ENCODE measurements around the gene CSRNP3.

CSRNP3 gene

GRCh38 chr2:165434865-165435496 lies 34.5 kb upstream of the CSRNP3 start:
- Histone ChIP-seq H4K91ac (ENCODE audit: low read depth, low read length) (no peak overlapping the region), H3K27me3 (ENCODE audit: insufficient read depth, low read length) (no peaks in the 10 kb centered on the region), H2AFZ (ENCODE audit: insufficient read depth, low read length, poor library complexity) (no peak overlapping the region), H3K36me3 (ENCODE audit: control insufficient read depth in 1 of 2, insufficient read depth in 2 of 2, low read length in 2 of 2) (no peaks in the 10 kb centered on the region), H2BK5ac (ENCODE audit: low read depth, low read length, poor library complexity) (no peak overlapping the region), H3K9ac (ENCODE audit: low read length) (no peak overlapping the region), H3K4ac (ENCODE audit: low read depth, low read length) (no peak overlapping the region), H3K27ac (ENCODE audit: low read depth, low read length) (no peak overlapping the region), H3K4me1 (ENCODE audit: control insufficient read depth in 1 of 2, insufficient read depth in 2 of 2, low read length in 2 of 2) (no peaks in the 10 kb centered on the region), H3K23ac (ENCODE audit: low read length) (no peak overlapping the region), H2BK12ac (ENCODE audit: low read length) (no peak overlapping the region), H4K8ac (ENCODE audit: low read depth, low read length) (no peak overlapping the region), H3K9me3 (ENCODE audit: insufficient read depth, low read depth, low read length) (no peaks in the 10 kb centered on the region), H2BK120ac (ENCODE audit: insufficient read depth, low read length, poor library complexity) (no peak overlapping the region), H3K4me3 (ENCODE audit: low read depth, low read length) (no peak overlapping the region), H3K79me1 (ENCODE audit: low read length) (no peaks in the 10 kb centered on the region), H3K4me2 (ENCODE audit: low read length) (no peak overlapping the region), H2AK5ac (ENCODE audit: low read length) (no peak overlapping the region), H4K12ac (ENCODE audit: low read depth, low read length) (no peak overlapping the region), H3K18ac (ENCODE audit: low read length) (no peak overlapping the region), H3K14ac (ENCODE audit: low read length) (no peak overlapping the region), H3K79me2 (ENCODE audit: control insufficient read depth, insufficient read depth, low read length, poor library complexity) (no peaks in the 10 kb centered on the region)
- no peak for DNase-seq
- WGBS (ENCODE audit: extremely low coverage, insufficient coverage, insufficient read length), result no CpG with 5 or more reads among the region's 1 CpG

DNA sequence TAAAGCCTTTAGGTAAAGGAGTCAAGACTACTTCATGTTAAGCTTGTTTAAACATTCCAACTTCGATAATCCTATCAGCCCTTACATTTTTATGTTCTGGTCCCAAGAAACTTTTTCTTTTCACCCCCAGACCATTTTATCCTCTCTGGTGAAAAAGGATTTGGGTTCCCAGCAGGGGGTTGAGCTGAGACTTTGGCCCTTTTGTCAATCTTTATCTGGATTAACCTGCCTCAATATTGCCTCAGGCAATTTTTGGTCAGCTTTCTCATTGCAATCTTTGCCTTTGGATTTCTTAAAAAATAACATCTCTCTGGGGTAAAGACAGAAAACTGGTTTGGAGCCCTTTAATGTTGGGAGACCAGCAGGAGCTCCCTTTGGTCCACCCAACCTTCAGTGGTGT lies 33.9 kb upstream of the CSRNP3 start:
- H3K4me1 ChIP-seq (ENCODE audit: control insufficient read depth in 1 of 2, insufficient read depth in 2 of 2, low read length in 2 of 2), result no peaks in the 10 kb centered on the region
- WGBS (ENCODE audit: extremely low coverage, insufficient coverage, insufficient read length), result no CpG with 5 or more reads among the region's 1 CpG

DNA sequence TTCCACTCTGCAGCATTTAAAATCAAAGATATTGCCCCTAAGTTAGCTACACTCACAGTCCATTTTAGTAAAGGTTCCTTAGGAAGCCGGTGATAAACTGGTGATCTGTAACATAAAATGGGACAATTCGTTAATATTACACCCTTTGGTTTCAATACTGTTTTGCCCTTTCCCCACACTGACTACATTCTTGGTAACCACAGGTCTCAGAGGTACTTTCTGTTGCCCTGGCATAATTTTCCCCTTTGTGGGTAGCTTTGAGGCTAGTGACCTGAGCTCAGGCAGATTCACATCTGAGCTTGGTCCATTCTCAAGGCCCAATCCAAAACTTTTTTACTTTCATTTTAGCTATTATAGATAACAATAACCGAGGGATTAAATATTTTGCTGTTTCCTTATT lies 32.9 kb upstream of the CSRNP3 start:
- no peak for DNase-seq
- Histone ChIP-seq H3K27me3 (ENCODE audit: insufficient read depth, low read length) (no peaks in the 10 kb centered on the region), H3K9me3 (ENCODE audit: insufficient read depth, low read depth, low read length) (no peaks in the 10 kb centered on the region), H3K4me3 (ENCODE audit: low read depth, low read length) (no peak overlapping the region), H2BK5ac (ENCODE audit: low read depth, low read length, poor library complexity) (no peak overlapping the region), H3K23ac (ENCODE audit: low read length) (no peak overlapping the region), H3K18ac (ENCODE audit: low read length) (no peak overlapping the region), H3K14ac (ENCODE audit: low read length) (no peak overlapping the region), H3K4me2 (ENCODE audit: low read length) (no peak overlapping the region), H2AK5ac (ENCODE audit: low read length) (no peak overlapping the region), H3K4ac (ENCODE audit: low read depth, low read length) (no peak overlapping the region), H3K4me1 (ENCODE audit: control insufficient read depth in 1 of 2, insufficient read depth in 2 of 2, low read length in 2 of 2) (no peaks in the 10 kb centered on the region), H3K36me3 (ENCODE audit: control insufficient read depth in 1 of 2, insufficient read depth in 2 of 2, low read length in 2 of 2) (no peaks in the 10 kb centered on the region), H2AFZ (ENCODE audit: insufficient read depth, low read length, poor library complexity) (no peak overlapping the region), H4K91ac (ENCODE audit: low read depth, low read length) (no peak overlapping the region), H4K12ac (ENCODE audit: low read depth, low read length) (no peak overlapping the region), H3K79me1 (ENCODE audit: low read length) (no peaks in the 10 kb centered on the region), H3K9ac (ENCODE audit: low read length) (no peak overlapping the region), H3K79me2 (ENCODE audit: control insufficient read depth, insufficient read depth, low read length, poor library complexity) (no peaks in the 10 kb centered on the region), H3K27ac (ENCODE audit: low read depth, low read length) (no peak overlapping the region), H2BK12ac (ENCODE audit: low read length) (no peak overlapping the region), H4K8ac (ENCODE audit: low read depth, low read length) (no peak overlapping the region), H2BK120ac (ENCODE audit: insufficient read depth, low read length, poor library complexity) (no peak overlapping the region)
- no CpG with 5 or more reads among the region's 3 CpGs for WGBS (ENCODE audit: extremely low coverage, insufficient coverage, insufficient read length)

More for the DNA sequence above, 33.9 kb upstream of the CSRNP3 start:
- H2BK12ac ChIP-seq (ENCODE audit: low read length), result no peak overlapping the region
- H3K9ac ChIP-seq (ENCODE audit: low read length), result no peak overlapping the region
- no peak overlapping the region for H4K91ac ChIP-seq (ENCODE audit: low read depth, low read length)
- H3K4me2 ChIP-seq (ENCODE audit: low read length), result no peak overlapping the region
- no peak overlapping the region for H3K4me3 ChIP-seq (ENCODE audit: low read depth, low read length)
- H3K79me2 ChIP-seq (ENCODE audit: control insufficient read depth, insufficient read depth, low read length, poor library complexity), result no peaks in the 10 kb centered on the region
- no peak overlapping the region for H3K14ac ChIP-seq (ENCODE audit: low read length)
- no peak overlapping the region for H4K8ac ChIP-seq (ENCODE audit: low read depth, low read length)
- no peaks in the 10 kb centered on the region for H3K79me1 ChIP-seq (ENCODE audit: low read length)
- H2AFZ ChIP-seq (ENCODE audit: insufficient read depth, low read length, poor library complexity), result no peak overlapping the region
- H2BK120ac ChIP-seq (ENCODE audit: insufficient read depth, low read length, poor library complexity), result no peak overlapping the region
- H2AK5ac ChIP-seq (ENCODE audit: low read length), result no peak overlapping the region
- H3K9me3 ChIP-seq (ENCODE audit: insufficient read depth, low read depth, low read length), result no peaks in the 10 kb centered on the region
- H3K4ac ChIP-seq (ENCODE audit: low read depth, low read length), result no peak overlapping the region
- no peak for DNase-seq
- H3K27me3 ChIP-seq (ENCODE audit: insufficient read depth, low read length), result no peaks in the 10 kb centered on the region
- no peak overlapping the region for H3K18ac ChIP-seq (ENCODE audit: low read length)
- H2BK5ac ChIP-seq (ENCODE audit: low read depth, low read length, poor library complexity), result no peak overlapping the region
- no peak overlapping the region for H3K23ac ChIP-seq (ENCODE audit: low read length)
- no peak overlapping the region for H3K27ac ChIP-seq (ENCODE audit: low read depth, low read length)
- no peak overlapping the region for H4K12ac ChIP-seq (ENCODE audit: low read depth, low read length)
- no peaks in the 10 kb centered on the region for H3K36me3 ChIP-seq (ENCODE audit: control insufficient read depth in 1 of 2, insufficient read depth in 2 of 2, low read length in 2 of 2)

- Histone ChIP-seq H4K8ac (ENCODE audit: low read depth, low read length) (no peak overlapping the region), H3K18ac (ENCODE audit: low read length) (no peak overlapping the region), H3K27ac (ENCODE audit: low read depth, low read length) (no peak overlapping the region), H3K9ac (ENCODE audit: low read length) (no peak overlapping the region), H3K4ac (ENCODE audit: low read depth, low read length) (no peak overlapping the region), H3K4me3 (ENCODE audit: low read depth, low read length) (no peak overlapping the region), H2BK120ac (ENCODE audit: insufficient read depth, low read length, poor library complexity) (no peak overlapping the region), H3K9me3 (ENCODE audit: insufficient read depth, low read depth, low read length) (no peaks in the 10 kb centered on the region), H2AFZ (ENCODE audit: insufficient read depth, low read length, poor library complexity) (no peak overlapping the region), H4K12ac (ENCODE audit: low read depth, low read length) (no peak overlapping the region), H2BK5ac (ENCODE audit: low read depth, low read length, poor library complexity) (no peak overlapping the region), H3K4me1 (ENCODE audit: control insufficient read depth in 1 of 2, insufficient read depth in 2 of 2, low read length in 2 of 2) (no peaks in the 10 kb centered on the region), H3K23ac (ENCODE audit: low read length) (no peak overlapping the region), H2AK5ac (ENCODE audit: low read length) (no peak overlapping the region), H3K4me2 (ENCODE audit: low read length) (no peak overlapping the region), H3K36me3 (ENCODE audit: control insufficient read depth in 1 of 2, insufficient read depth in 2 of 2, low read length in 2 of 2) (no peaks in the 10 kb centered on the region), H3K79me2 (ENCODE audit: control insufficient read depth, insufficient read depth, low read length, poor library complexity) (no peaks in the 10 kb centered on the region), H4K91ac (ENCODE audit: low read depth, low read length) (no peak overlapping the region), H3K79me1 (ENCODE audit: low read length) (no peaks in the 10 kb centered on the region), H2BK12ac (ENCODE audit: low read length) (no peak overlapping the region), H3K14ac (ENCODE audit: low read length) (no peak overlapping the region), H3K27me3 (ENCODE audit: insufficient read depth, low read length) (no peaks in the 10 kb centered on the region)
- no CpG with 5 or more reads among the region's 1 CpG for WGBS (ENCODE audit: extremely low coverage, insufficient coverage, insufficient read length)
- DNase-seq, result peak in 1 of 2 donors; percentile 62
Measured at GRCh38 chr2:165440367-165440766, 29.1 kb upstream of the CSRNP3 start.
